ENCODE measurements around the gene PEF1. TPM values are rescaled to one million over a fixed set of nuclear protein-coding genes. Genes with fewer than 3 reads are reported as not detected.

PEF1 gene
- total RNA-seq, 1 donor from 2014 or later, result 38.9 TPM

DNA sequence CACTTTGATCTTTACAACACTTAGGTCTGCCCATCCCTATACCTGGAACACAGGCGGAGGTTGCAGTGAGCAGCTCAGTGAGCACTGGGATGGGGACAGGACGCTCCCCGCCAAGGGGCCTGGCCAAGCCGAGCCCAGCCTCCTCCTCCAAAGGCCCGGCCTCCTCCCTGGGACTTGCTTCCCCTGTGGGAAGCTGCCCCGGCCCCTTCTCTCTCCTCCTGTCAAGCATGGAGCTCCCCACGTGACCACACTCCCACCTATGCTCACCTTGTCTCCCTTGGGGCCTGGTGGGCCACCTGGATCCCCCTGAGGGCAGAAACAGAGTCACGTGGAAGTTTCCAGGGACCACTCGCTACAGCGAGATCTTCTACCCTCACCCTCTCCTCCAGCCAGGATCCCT is 46.2 kb upstream of the PEF1 start:
- H3K36me3 Mint-ChIP-seq (ENCODE audit: unreplicated experiment), result no peaks in the 10 kb centered on the region
- H3K27me3 Mint-ChIP-seq (ENCODE audit: unreplicated experiment), result peaks cover 14% of the 10 kb centered on the region
- TF ChIP-seq, protein P1, sequence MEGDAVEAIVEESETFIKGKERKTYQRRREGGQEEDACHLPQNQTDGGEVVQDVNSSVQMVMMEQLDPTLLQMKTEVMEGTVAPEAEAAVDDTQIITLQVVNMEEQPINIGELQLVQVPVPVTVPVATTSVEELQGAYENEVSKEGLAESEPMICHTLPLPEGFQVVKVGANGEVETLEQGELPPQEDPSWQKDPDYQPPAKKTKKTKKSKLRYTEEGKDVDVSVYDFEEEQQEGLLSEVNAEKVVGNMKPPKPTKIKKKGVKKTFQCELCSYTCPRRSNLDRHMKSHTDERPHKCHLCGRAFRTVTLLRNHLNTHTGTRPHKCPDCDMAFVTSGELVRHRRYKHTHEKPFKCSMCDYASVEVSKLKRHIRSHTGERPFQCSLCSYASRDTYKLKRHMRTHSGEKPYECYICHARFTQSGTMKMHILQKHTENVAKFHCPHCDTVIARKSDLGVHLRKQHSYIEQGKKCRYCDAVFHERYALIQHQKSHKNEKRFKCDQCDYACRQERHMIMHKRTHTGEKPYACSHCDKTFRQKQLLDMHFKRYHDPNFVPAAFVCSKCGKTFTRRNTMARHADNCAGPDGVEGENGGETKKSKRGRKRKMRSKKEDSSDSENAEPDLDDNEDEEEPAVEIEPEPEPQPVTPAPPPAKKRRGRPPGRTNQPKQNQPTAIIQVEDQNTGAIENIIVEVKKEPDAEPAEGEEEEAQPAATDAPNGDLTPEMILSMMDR (IDR thresholded peaks at IDR 0.05; ENCODE audit: partially characterized antibody, unreplicated experiment), result no peak
- no peak overlapping the region for H3K4me3 Mint-ChIP-seq (ENCODE audit: unreplicated experiment)
- H3K27ac Mint-ChIP-seq (ENCODE audit: unreplicated experiment), result no peak overlapping the region
- H3K9me3 Mint-ChIP-seq (ENCODE audit: unreplicated experiment), result peaks cover 12% of the 10 kb centered on the region
- no peak for DNase-seq
- peaks cover 27% of the 10 kb centered on the region for H3K4me1 Mint-ChIP-seq (ENCODE audit: low read depth, unreplicated experiment)

- Mint-ChIP-seq H3K36me3 (ENCODE audit: unreplicated experiment) (no peaks in the 10 kb centered on the region), H3K9me3 (ENCODE audit: unreplicated experiment) (peaks cover 10% of the 10 kb centered on the region), H3K4me3 (ENCODE audit: unreplicated experiment) (no peak overlapping the region), H3K27me3 (ENCODE audit: unreplicated experiment) (peaks cover 14% of the 10 kb centered on the region), H3K27ac (ENCODE audit: unreplicated experiment) (no peak overlapping the region), H3K4me1 (ENCODE audit: low read depth, unreplicated experiment) (peaks cover 29% of the 10 kb centered on the region)
- no peak for DNase-seq
- TF ChIP-seq, protein P1 (IDR thresholded peaks at IDR 0.05; ENCODE audit: partially characterized antibody, unreplicated experiment), result no peak
Measured at GRCh38 chr1:31689854-31690253, 45.2 kb upstream of the PEF1 start.

GRCh38 chr1:31689379-31689778 is 44.7 kb upstream of the PEF1 start:
- Mint-ChIP-seq H3K36me3 (ENCODE audit: unreplicated experiment) (no peaks in the 10 kb centered on the region), H3K4me3 (ENCODE audit: unreplicated experiment) (no peak overlapping the region), H3K27me3 (ENCODE audit: unreplicated experiment) (peaks cover 14% of the 10 kb centered on the region), H3K27ac (ENCODE audit: unreplicated experiment) (no peak overlapping the region), H3K4me1 (ENCODE audit: low read depth, unreplicated experiment) (peaks cover 31% of the 10 kb centered on the region), H3K9me3 (ENCODE audit: unreplicated experiment) (peaks cover 10% of the 10 kb centered on the region)
- no peak for DNase-seq
- TF ChIP-seq, protein P1 (IDR thresholded peaks at IDR 0.05; ENCODE audit: partially characterized antibody, unreplicated experiment), result no peak

- H3K4me1 Mint-ChIP-seq (ENCODE audit: low read depth, unreplicated experiment), result peaks cover 24% of the 10 kb centered on the region
- no peaks in the 10 kb centered on the region for H3K36me3 Mint-ChIP-seq (ENCODE audit: unreplicated experiment)
- H3K27me3 Mint-ChIP-seq (ENCODE audit: unreplicated experiment), result peaks cover 11% of the 10 kb centered on the region
- H3K4me3 Mint-ChIP-seq (ENCODE audit: unreplicated experiment), result no peak overlapping the region
- no peak overlapping the region for H3K27ac Mint-ChIP-seq (ENCODE audit: unreplicated experiment)
- H3K9me3 Mint-ChIP-seq (ENCODE audit: unreplicated experiment), result peaks cover 4% of the 10 kb centered on the region
- no peak for DNase-seq
- TF ChIP-seq, protein P1 (IDR thresholded peaks at IDR 0.05; ENCODE audit: partially characterized antibody, unreplicated experiment), result no peak
Measured at GRCh38 chr1:31688233-31688918, 43.7 kb upstream of the PEF1 start.

DNA sequence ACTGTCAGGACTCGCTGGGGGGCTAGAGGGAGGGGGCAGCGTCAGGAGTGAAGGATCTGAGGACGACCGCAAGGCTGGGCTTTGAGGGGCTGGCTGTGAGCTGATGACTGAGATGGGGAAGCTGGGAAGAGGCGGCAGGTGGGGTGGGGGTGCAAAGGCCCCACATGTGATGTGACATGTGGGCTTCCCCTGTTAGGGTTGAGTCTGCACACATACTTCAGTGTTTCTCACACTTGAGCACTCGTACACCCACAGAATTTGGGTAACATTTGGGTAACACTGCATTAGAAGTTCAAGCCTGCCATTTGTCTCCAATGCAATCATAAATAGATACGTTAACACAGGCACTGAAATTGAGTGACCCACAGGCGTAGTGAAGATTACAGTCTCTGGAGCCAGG is 42.9 kb upstream of the PEF1 start:
- no peak overlapping the region for H3K4me3 Mint-ChIP-seq (ENCODE audit: unreplicated experiment)
- no peak overlapping the region for H3K27ac Mint-ChIP-seq (ENCODE audit: unreplicated experiment)
- peaks cover 18% of the 10 kb centered on the region for H3K4me1 Mint-ChIP-seq (ENCODE audit: low read depth, unreplicated experiment)
- no peaks in the 10 kb centered on the region for H3K36me3 Mint-ChIP-seq (ENCODE audit: unreplicated experiment)
- DNase-seq, result no peak
- H3K9me3 Mint-ChIP-seq (ENCODE audit: unreplicated experiment), result no peaks in the 10 kb centered on the region
- H3K27me3 Mint-ChIP-seq (ENCODE audit: unreplicated experiment), result peaks cover 7% of the 10 kb centered on the region
- TF ChIP-seq, protein P1 (IDR thresholded peaks at IDR 0.05; ENCODE audit: partially characterized antibody, unreplicated experiment), result no peak

Measured in glutamatergic neuron (in vitro differentiated cells).